ENCODE data around the gene NMT2.

GRCh38 chr10:15196021-15196834 lies 27.7 kb upstream of the NMT2 start:
- TF ChIP-seq CTCF (IDR thresholded peaks at IDR 0.05; ENCODE audit: low read depth, low read length) = no peak
- no peak for TF ChIP-seq EZH2phosphoT487 (IDR thresholded peaks at IDR 0.05; ENCODE audit: low read depth)
